TTC549 (cell line): ENCODE data around the gene C9orf85.
"Not testable (repeated sequence)": the region's sequence is repeated elsewhere in the genome, so short reads cannot be mapped to it uniquely, and the experiment has no call there.

Experiments used
- FAIRE-seq: peaks from 2 replicates; lab custom pipeline; 2012; peaks lifted over from hg19 to GRCh38; lab: Jason Lieb, UNC

The C9orf85 gene

DNA sequence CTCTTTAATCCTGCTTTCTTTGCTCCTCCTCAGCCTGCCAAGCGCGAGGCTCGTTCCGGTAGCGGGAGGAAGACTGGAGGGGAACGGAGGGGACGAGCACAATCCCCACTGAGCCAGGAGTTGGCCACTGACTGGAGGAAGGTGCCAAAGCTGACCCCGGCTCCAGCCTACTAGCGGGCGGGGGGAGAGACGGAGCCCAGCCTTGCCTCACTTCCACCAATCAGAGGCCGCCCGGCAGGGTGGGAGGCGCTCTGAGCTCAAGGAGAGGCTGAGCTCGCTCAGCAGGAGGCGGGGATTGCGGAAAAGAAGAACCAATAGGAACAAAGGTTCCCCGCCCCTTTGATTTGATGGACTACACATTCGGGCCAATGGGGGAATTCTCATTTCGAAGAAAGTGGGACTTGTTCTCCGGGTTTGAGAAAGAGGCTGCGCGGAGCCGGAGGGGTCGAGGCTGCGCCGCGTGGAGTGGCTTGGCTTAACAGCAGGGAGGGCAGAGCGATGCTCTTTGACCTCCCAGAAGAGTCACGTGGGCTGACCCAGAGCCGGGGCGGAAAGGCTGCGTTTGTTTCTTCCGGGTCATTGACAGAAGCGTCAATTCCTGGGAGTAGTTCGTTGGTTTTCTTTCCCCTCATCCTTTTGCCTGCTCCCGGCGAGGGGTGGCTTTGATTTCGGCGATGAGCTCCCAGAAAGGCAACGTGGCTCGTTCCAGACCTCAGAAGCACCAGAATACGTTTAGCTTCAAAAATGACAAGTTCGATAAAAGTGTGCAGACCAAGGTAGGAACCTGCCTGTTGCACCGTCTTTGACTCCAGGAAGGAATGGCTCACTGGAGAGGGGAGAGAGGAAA lies at the start of gene C9orf85, which contains the start of gene ABHD17B:
TSS of gene C9orf85 (plus strand) at position 579 of the 847 bp plus-strand sequence. CDS start at position 675, 96 bp downstream.
TSS of gene ABHD17B (minus strand) at position 133 of the 847 bp plus-strand sequence. CDS start 36,113 bp downstream, outside the sequence.
- peak; percentile 98 for FAIRE-seq

DNA sequence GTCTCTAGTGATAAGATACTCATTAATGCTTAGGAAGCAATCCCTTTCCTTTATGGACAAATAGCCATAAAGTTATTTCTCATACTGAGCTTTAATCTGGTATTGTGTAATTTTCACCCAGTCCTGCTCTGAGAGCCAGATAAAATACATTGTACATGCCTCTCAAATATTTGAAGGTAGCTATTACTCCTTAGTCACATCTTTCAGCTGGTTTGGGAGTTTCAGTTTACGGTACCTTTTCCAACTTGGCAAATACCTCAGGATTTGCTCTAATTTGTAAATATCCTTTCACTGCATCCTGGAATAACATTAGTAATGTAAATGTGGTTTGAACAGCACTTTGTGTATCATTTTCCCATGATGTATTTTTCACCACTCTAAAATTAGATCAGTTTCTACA lies 47.8 kb upstream of the C9orf85 start:
- no peak for FAIRE-seq

- no peak for FAIRE-seq
Observed at GRCh38 chr9:71875345-71875744, 36.1 kb upstream of the C9orf85 start.

DNA sequence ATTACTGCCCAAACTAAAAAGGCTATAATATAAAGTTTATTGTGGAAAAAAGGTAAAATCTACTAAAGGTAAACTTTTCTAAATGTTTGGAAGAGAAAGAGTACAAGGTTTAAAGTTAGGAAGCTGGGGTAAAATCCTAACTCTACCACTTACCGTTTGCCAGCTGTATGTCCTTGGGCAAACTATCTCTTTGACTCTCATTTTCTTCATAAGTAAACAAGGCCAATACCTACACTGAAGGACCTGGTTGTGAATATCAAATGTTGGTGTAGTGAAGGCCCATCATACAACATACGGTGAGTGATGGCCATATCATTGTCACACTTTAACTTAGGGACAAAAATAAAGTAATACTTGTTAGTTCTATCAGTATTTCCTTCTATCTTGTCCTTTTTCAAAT lies 35.3 kb upstream of the C9orf85 start:
- FAIRE-seq: no peak

GRCh38 chr9:71876829-71877228 lies 34.6 kb upstream of the C9orf85 start:
- no peak for FAIRE-seq

- no peak for FAIRE-seq
Observed at GRCh38 chr9:71878327-71879274, 32.8 kb upstream of the C9orf85 start.

DNA sequence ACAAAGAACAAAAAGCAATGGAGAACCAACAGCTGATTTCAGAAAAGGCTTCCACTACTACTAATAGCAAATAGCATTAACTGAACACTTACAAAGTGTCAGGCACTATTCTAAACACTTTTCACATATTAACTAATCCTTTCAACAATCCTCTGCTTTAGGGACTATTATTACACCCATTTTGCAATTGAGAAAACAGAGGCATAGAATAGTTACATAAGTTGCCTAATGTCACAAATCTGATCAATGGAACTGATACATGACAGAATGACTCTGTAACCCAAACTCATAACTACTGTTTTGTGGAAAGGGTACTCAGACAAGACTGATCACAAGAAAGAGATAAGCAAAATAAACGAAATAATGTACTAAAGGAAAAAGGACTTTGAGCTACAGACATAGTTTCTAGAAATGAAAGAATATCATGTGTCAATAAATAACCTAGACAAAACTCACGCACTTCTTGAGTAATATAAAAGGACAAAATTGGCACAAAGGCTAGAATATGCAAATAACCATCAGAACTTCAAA lies 31.7 kb upstream of the C9orf85 start:
- FAIRE-seq: no peak

- no peak for FAIRE-seq
Observed at GRCh38 chr9:71884005-71884404, 27.4 kb upstream of the C9orf85 start.

DNA sequence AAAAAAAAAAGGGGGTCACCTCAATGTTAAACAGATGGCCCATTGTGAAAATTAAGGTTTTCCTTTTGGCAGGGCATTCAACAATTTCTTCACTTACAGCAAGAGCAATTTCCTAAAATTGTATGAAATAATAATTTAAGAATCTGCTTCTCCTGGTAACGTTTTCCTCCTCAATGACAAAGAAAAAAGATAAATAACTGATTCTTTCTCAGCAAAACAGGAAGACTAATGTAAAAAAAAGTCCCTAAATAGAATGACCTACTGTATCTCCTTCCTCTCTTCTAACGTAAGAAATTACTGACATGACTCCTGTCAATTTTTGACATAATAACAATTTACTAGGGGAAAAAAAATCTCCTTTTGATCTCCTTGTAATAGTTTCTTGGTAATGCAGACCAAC lies 26.0 kb upstream of the C9orf85 start:
- FAIRE-seq: no peak

DNA sequence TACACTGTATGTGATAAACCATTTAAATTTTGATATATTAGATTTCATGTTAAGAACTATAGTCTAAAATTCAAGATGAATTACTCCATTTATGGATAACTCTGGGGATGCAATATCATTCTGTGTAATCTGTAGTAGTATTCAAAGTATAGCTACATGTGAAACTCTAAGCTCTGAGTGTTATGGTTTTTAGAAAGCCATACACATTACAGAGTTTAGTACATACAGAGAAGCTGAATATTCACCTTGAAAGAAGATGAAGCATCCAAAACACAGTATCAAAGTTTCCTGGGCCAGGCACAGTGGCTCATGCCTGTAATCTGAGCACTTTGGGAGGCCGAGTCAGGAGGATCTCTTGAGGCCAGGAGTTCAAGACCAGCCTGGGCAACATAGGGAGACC lies 25.4 kb upstream of the C9orf85 start:
- FAIRE-seq: no peak

- FAIRE-seq: no peak
Observed at GRCh38 chr9:71886541-71886940, 24.9 kb upstream of the C9orf85 start.

DNA sequence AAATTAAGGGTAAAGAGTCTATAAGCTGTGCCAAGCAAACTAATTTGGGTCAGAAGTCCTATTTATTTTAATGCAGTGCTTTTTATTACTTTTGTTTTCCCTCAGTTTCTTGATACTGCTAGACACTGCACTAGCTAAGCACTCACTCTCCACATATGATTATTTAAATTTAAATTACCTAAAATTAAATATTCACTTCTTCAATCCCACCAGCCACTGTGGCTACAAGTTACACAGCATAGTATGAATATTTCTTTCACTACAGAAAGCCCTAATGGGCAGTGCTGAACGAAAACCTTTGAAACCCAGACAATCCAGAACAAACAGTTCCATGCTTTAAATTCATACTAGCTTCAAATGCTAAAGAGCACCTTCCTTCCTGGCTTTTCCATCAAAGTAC lies 24.1 kb upstream of the C9orf85 start:
- no peak for FAIRE-seq

GRCh38 chr9:71890042-71890679 lies 21.3 kb upstream of the C9orf85 start:
- no peak for FAIRE-seq

GRCh38 chr9:71891557-71892189 lies 19.8 kb upstream of the C9orf85 start:
- no peak for FAIRE-seq

DNA sequence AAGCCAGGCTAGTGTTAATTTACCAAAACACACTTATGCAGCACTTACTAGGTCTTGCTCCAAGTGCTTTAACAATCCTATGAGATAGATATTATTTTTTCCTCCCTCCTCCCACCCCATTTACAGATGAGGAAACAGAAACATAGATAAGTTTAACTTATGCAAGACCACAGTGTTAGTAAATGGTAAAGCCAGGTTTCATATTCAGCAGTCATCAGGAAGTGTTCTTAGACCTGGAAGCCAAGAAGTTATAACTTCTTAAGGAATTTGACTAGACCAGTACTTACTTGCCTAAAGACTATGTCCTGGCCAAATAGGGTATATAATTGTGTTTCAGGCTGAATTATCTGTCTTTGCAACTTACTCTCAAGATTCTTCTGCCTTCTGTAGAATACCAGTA lies 16.3 kb upstream of the C9orf85 start:
- FAIRE-seq: no peak

- no peak for FAIRE-seq
Observed at GRCh38 chr9:71895955-71896354, 15.5 kb upstream of the C9orf85 start.

GRCh38 chr9:71896761-71897160 lies 14.7 kb upstream of the C9orf85 start:
- FAIRE-seq: no peak

DNA sequence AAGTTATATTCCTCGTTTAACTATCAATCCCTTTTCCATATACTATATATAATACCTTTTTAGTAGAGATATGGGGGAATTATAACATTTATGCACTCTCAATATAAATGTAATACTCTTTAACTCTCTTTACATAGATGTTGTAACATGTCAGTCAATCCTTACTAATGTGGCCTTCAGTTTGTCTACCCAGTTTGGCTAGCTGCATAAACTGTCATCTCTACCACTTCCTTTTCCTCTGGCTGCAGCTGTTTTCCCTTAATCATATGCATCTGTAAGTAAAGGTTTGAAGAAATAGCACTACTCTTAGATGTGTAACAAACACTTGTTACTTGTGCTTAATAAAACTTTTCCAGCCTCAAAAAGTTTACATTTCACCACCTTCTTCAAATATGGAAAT lies 13.9 kb upstream of the C9orf85 start:
- FAIRE-seq: no peak

DNA sequence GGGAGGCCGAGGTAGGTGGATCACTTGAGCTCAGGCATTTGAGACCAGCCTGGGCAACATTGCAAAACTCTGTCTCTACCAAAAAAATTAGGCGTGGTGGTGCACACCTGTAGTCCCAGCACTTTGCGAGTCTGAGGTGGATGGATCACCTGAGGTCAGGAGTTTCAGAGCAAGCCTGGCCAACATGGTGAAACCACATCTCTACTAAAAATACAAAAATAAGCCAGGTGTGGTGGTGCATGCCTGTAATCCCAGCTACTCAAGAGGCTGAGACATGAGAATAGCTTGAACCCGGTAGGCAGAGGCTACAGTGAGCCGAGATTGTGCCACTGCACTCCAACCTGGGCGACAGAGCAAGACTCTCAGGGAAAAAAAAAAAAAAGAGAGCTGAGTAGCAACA lies 12.7 kb upstream of the C9orf85 start:
- FAIRE-seq: not testable (repeated sequence)

DNA sequence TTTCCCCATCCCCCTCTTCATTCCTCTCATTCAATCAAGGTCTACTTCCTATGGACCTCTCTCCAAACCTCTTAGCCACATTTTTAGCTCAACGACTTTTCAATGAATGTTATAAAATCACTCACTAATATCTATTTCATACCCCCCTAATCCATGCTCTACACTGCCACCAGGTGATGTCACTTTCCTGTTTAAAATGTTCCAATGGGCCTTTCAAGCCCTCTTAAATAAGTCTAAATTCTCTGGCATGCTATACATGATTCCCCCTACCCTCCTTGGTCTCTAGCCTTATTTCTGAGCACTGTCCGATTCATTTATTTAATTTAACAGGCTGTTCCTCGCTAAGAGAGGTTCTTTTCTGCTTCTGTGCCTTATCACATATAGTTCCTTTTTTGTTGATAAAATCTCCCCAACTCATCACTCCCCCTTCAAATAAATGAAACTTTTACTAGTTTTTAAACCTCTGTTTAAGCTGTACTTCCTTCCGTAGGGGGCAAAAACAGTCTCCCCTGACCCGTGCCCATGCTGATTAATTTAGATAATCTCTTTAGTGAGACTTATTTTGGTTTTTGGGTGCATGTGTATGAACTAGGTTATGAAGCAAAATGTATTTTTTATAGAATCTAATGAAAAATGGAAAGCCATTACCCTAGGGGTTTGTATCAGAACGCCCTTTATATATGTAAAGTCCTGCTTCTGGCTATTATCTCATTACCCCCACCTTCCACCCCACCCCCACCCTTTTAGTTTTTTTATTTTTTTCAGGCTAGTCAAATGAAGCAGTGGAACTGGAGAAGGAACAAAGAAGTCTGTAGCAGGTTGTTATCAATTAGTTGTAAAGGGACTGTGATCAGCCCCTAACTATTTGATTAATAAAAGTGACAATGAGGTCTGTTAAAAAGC lies 9.5 kb upstream of the C9orf85 start:
- FAIRE-seq: no peak

DNA sequence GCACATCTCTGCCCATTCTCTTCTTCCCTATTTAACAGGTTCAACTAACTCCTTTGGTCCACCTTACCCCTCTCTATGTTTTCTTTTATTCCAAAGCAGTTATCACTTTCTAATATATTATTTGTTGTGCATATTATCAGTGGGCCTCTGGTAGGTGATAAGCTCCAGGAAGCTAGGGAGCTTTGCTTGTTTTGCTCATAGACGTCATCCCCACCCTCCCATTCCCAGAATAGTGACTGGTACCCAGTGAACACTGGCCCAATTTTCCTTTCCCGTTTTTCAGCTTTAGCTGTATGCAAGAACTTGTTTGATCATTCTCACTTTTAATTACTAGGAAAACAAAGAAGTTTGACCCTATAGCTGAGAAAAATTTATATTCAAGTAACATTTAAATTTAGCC lies 7.4 kb upstream of the C9orf85 start:
- FAIRE-seq: no peak
